Activated CD4-positive, alpha-beta T cell treated with anti-CD3 and anti-CD28 coated beads for 36 hours (primary cell): ENCODE data around the gene HOXB9. TPM values are rescaled to one million over a fixed set of nuclear protein-coding genes. Genes with fewer than 3 reads are reported as not detected.

Experiments
- ATAC-seq: fragments of 200-7000 bp; cut with Tn5 transposase; one replicate; pipeline ENCODE4 v1.10.0; 2021; ENCODE audit warnings: mild to moderate bottlenecking, moderate library complexity
- CTCF ChIA-PET: fragments of 350-600 bp; sonication (Branson Sonifier 250); formaldehyde crosslinking; loops from one replicate; lab custom pipeline; 2021; ENCODE audit warnings: antibody characterized with exemption; lab: Charles Lee
- POLR2A ChIA-PET: fragments of 350-600 bp; sonication (Branson Sonifier 250); formaldehyde crosslinking; loops from one replicate; lab custom pipeline; 2021; ENCODE audit warnings: antibody characterized with exemption, inconsistent platforms; lab: Charles Lee
- DNase-seq: peaks from one replicate; pipeline ENCODE4 v3.0.0-alpha.2; 2020
- H3K27ac Mint-ChIP-seq: one replicate; pipeline ENCODE4 v1.8.0; 2021; ENCODE audit warnings: mixed read lengths
- H3K27me3 Mint-ChIP-seq: one replicate; pipeline ENCODE4 v1.8.0; 2021; ENCODE audit warnings: mixed read lengths
- H3K36me3 Mint-ChIP-seq: one replicate; pipeline ENCODE4 v1.8.0; 2021; ENCODE audit warnings: low read depth, mixed read lengths
- H3K4me1 Mint-ChIP-seq: one replicate; pipeline ENCODE4 v1.8.0; 2021; ENCODE audit warnings: mixed read lengths
- H3K4me3 Mint-ChIP-seq: one replicate; pipeline ENCODE4 v1.8.0; 2021; ENCODE audit warnings: mild to moderate bottlenecking, moderate library complexity, mixed read lengths
- H3K9me3 Mint-ChIP-seq: one replicate; pipeline ENCODE4 v1.8.0; 2021; ENCODE audit warnings: low read depth, mixed read lengths
- intact Hi-C, 2 experiments: fragments of 100-400 bp; cut with DNase I in 1 of 2; cut with micrococcal nuclease in 1 of 2; formaldehyde crosslinking; loops; one replicate each; pipeline versions ENCODE4 v1.14.2 to v1.15.1; 2022 to 2024; cut with DNase I, micrococcal nuclease
- total RNA-seq, 2 experiments: library from RNA; stranded (reverse); gene quantifications; one replicate each; pipeline ENCODE4 v1.2.3, GENCODE V29; 2021

HOXB9 gene
- total RNA-seq, 2 experiments from 2014 or later = 1.9 to 2.5 TPM

DNA sequence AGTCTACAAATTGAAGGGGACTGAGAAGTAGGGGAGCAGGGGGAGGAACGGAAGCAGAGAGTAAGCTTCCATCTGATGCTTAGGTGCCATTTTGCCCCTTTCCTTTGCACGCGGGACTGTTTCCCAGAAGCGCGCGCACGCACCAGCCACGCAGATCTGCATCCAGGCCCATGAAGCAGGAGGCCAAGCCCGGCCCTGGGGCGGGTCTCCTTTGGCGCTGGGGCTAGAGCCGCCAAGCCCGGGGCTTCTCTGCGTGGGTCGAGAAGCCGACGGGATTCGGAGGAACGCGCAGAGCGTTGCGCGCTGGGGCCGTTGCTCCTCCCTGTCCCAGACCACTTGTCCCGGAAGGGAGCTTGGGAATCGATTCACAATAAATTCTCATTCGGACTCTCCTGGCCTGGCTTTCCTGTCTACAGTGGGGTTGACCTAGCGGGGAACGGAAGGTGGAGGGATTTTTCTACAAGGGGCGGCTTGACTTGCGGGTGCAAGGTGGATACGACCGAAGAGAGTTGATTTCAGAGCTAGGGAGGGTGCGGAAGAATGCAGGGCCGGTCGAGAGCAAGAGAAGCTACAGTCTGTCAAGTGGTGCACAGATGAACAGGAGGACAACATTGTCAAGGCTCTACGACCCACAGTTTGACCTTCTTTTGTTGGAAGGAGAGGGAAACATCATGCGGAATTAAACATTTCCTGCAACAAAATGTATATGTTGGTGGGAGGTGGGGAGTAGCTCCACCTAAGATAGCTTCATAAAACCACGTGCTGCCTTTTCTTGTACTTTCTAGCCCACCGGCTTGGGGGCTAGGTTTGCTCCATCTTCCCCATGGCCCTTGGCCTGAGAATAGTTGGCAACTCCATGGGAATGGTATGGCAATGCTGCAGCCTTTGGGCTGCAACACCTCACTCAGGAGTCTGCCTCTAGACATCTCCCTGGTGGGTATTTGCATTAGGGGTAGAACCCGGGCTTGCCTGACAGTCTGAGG, 4.5 kb downstream of the HOXB9 start:
- POLR2A ChIA-PET = no interaction called here
- Mint-ChIP-seq H3K27ac (no peak overlapping the region), H3K9me3 (no peaks in the 10 kb centered on the region), H3K4me3 (no peak overlapping the region), H3K4me1 (peaks cover 24% of the 10 kb centered on the region), H3K27me3 (peaks cover 74% of the 10 kb centered on the region), H3K36me3 (no peaks in the 10 kb centered on the region)
- intact Hi-C loops = no loop called here
- CTCF ChIA-PET = interaction anchor here (0.6 to 2.0 kb wide), 6 partner anchors 9 to 671 kb away, joined by 3 to 7 read pairs (median 4); partner anchors contain the start of gene HOXB5
- ATAC-seq = no peak
- no peak for DNase-seq

DNA sequence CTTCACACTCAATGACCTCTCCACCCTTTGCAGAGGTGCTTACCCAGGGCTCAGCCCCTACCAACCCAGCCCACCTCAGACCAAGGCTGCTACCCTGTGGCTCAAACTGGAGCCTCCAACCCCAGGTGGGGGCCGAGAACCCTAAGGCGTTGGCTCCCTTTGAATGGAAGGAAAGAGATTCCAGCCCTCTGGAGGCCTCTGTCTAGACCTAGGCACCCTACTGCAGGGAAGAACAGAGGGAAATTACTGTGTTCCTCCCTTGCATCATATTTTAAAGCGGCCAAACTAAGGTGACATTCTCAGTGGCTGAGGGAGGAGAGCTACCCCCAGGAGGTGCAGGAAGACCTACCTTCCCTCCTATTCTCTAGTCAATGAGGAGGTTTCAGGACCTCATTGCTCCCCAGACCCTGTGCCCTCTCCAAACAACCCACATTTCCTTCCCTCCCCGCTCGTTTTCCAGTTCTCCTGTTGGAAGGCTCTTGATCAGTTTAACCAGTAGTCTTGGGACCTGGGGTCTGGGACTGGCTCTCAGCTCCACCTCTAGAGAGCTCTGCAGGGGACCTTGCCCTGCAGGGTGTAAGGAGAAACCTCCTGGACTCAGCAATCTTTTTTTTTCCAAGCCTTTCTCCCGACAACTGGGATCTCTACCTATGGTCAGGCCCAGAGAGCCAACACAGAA, 5.6 kb downstream of the HOXB9 start:
- ATAC-seq (no peak), DNase-seq (no peak)
- POLR2A ChIA-PET = no interaction called here
- Mint-ChIP-seq H3K27ac (no peak overlapping the region), H3K4me1 (peaks cover 21% of the 10 kb centered on the region), H3K9me3 (no peaks in the 10 kb centered on the region), H3K27me3 (peaks cover 79% of the 10 kb centered on the region), H3K4me3 (no peak overlapping the region), H3K36me3 (no peaks in the 10 kb centered on the region)
- intact Hi-C loops = no loop called here
- CTCF ChIA-PET = interaction anchor here (0.5 to 2.0 kb wide), 4 partner anchors 12 to 529 kb away, joined by 3 to 7 read pairs (median 4); partner anchors contain the start of gene HOXB5

DNA sequence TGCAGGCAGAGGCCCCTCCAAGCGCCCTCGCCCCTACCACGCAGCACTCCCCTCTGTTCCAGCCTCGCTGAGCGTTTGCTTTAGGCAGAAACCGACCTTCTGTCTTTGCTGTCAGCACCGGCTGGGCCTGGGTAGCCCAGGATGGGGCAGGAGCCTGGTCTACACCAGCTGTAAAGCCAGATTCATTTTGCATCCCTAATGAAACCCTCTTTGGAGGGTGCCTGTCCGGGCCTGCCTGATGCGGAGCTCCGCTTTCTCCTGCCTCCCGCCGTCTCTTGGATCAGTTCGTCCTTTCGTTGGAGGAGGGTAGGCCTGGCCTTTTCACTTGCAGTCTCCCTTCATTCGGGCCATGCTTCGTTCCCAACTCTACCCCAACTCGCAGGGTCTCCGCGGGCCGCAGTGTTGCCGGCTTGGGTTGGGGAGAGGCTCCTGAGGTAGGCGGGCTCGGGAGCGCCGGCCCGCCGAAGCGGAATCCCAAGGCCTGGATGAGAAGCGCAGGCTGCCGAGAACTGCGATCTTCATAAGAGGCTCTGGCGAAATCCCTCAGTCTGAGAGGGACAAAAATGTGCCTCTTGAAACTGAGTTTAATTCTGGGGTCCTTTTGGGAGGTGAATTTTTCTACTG, 6.2 kb downstream of the HOXB9 start:
- H3K4me3 Mint-ChIP-seq = no peak overlapping the region
- peaks cover 22% of the 10 kb centered on the region for H3K4me1 Mint-ChIP-seq
- ChIA-PET POLR2A (no interaction called here), CTCF (interaction anchor here (0.5 to 2.6 kb wide), 4 partner anchors 12 to 467 kb away, joined by 3 to 9 read pairs (median 3); no protein-coding TSS in a partner anchor)
- intact Hi-C loops = loop anchor here (2.0 to 10.0 kb wide), 5 partner anchors 132 to 593 kb away; no protein-coding TSS in a partner anchor
- H3K36me3 Mint-ChIP-seq = no peaks in the 10 kb centered on the region
- peaks cover 82% of the 10 kb centered on the region for H3K27me3 Mint-ChIP-seq
- H3K27ac Mint-ChIP-seq = no peak overlapping the region
- DNase-seq = no peak
- no peak for ATAC-seq
- H3K9me3 Mint-ChIP-seq = no peaks in the 10 kb centered on the region

DNA sequence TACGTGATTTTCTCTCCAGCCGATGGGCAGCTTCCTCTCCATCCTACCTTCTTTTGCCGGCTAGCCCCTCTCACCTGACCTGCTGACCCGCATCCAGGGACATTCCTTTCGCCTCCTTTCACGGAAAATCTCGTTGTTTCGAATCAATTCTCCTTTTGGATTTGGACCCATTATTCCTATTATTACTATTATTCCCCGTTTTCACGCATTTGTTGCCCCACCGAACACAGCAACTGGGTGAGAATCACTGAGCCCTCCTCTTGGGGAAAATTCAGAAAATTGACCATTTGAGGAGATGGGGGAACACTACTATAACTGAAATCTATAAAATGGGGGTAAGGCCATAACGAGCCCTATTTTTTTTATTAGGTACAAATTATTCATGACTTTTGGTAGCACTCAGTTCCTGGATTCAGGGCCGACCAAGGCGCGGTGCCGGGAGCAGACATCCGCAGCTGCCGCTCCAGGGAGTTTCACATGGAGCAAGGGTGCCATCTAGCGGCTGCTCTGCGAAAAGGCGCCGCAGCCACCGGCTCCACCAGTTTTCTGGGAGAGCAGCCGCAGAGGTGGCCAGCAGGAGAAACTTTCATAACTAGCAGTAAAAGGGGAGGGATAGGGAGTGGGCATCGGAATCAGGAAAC, 7.8 kb downstream of the HOXB9 start:
- POLR2A ChIA-PET = interaction anchor here (0.8 kb wide), 1 partner anchor 592 kb away, joined by 3 read pairs; no protein-coding TSS in a partner anchor
- CTCF ChIA-PET = interaction anchor here (0.6 to 2.6 kb wide), 31 partner anchors 9 to 723 kb away, joined by 3 to 16 read pairs (median 4); partner anchors contain the start of genes HOXB3 and HOXB5

DNA sequence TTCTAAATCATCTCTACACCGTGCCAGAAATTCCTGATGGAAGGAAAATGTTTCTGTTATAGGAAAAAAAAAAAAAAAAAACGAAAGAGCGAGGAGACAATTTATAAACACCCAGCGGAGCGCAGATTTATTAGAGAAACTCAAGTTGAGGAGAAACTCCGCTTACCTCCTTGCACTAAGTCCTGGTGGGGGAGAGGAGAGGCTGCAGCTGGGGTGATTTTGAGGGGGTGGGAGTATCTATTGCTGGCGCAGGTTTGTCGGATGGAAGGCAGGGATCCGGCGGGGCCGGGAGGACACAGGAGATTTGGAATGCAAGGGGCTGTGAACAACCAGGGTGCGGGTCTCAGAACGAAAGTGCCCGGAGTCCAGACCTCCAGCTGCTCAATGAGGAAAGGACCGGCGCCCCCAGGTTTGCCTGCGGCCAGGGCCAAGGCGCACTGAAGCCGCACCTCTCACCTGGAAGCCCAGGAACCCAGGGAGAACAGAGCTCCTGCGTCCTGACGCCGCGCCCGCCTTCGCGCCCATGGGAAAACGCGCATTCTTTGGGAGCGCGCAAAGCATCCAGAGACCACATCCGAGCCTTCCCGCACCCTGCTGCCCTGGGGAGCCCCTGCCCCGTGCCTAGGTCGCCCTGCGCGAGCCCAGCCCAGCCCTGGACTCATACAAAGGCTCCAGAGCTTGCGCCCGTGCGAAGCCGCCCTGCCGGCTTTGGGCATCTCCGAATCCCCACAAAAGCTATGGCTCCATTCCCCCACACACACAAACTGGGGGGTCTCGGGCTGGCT, 8.5 kb downstream of the HOXB9 start:
- H3K4me1 Mint-ChIP-seq = peaks cover 39% of the 10 kb centered on the region
- no peaks in the 10 kb centered on the region for H3K9me3 Mint-ChIP-seq
- no peak overlapping the region for H3K4me3 Mint-ChIP-seq
- intact Hi-C loops = loop anchor here (1.0 to 10.0 kb wide), 6 partner anchors 135 to 592 kb away; no protein-coding TSS in a partner anchor
- ChIA-PET POLR2A (interaction anchor here (0.8 kb wide), 1 partner anchor 591 kb away, joined by 3 read pairs; no protein-coding TSS in a partner anchor), CTCF (interaction anchor here (0.6 to 2.6 kb wide), 25 partner anchors 8 to 591 kb away, joined by 3 to 16 read pairs (median 4); partner anchors contain the start of genes HOXB3 and HOXB5)
- H3K27ac Mint-ChIP-seq = no peak overlapping the region
- no peak for DNase-seq
- peaks cover 79% of the 10 kb centered on the region for H3K27me3 Mint-ChIP-seq
- no peaks in the 10 kb centered on the region for H3K36me3 Mint-ChIP-seq
- no peak for ATAC-seq

More for the DNA sequence above, 7.8 kb downstream of the HOXB9 start:
- H3K9me3 Mint-ChIP-seq = no peaks in the 10 kb centered on the region
- H3K4me1 Mint-ChIP-seq = peaks cover 36% of the 10 kb centered on the region
- ATAC-seq (peak; percentile 69), DNase-seq (peak; percentile 91)
- peaks cover 82% of the 10 kb centered on the region for H3K27me3 Mint-ChIP-seq
- no peaks in the 10 kb centered on the region for H3K36me3 Mint-ChIP-seq
- intact Hi-C loops = loop anchor here (1.0 to 10.0 kb wide), 6 partner anchors 134 to 593 kb away; no protein-coding TSS in a partner anchor
- no peak overlapping the region for H3K27ac Mint-ChIP-seq
- no peak overlapping the region for H3K4me3 Mint-ChIP-seq

DNA sequence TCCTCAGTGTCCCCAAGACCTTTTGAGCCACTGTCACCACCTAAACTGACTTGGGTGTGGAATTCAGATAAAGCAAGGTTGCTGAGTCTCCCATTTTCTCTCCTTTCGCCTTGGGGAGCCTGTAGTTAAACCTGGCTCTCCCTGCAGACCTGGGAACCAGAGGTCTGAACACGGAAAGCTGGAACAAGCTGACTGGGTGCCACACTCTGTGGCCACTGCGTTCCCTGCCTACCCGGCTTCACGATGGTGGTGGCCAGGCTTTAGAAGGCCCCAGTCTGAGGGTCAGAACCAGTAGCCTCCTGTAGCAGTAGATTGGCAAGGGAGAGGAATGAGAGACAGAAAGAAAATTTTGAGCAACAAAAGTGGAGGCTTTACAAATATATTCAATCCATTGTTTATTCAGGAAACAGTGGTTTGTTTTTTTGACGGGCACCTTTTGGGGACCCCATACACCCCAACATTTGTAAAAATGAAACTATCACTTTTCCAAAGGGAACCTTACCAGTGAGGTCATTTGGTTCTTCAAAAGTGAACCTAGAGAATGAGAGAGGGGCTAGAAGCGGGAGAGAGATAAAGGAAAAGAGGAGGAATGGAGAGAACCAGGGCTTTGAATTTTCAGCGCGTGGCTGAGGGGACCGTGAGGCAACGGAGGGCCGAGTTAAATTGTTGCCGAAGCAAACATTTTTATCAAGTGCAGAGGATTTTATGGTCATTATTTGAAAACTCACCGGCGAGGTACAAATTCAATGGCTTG, 9.3 kb downstream of the HOXB9 start:
- intact Hi-C loops = loop anchor here (5.0 to 10.0 kb wide), 3 partner anchors 135 to 485 kb away; no protein-coding TSS in a partner anchor
- H3K27ac Mint-ChIP-seq = no peak overlapping the region
- ChIA-PET POLR2A (interaction anchor here (0.6 kb wide), 1 partner anchor 197 kb away, joined by 3 read pairs; no protein-coding TSS in a partner anchor), CTCF (interaction anchor here (0.7 to 2.6 kb wide), 14 partner anchors 8 to 270 kb away, joined by 3 to 16 read pairs (median 7); partner anchors contain the start of genes HOXB3, HOXB5 and HOXB9)
- H3K4me1 Mint-ChIP-seq = peaks cover 44% of the 10 kb centered on the region
- ATAC-seq (no peak), DNase-seq (no peak)
- peaks cover 77% of the 10 kb centered on the region for H3K27me3 Mint-ChIP-seq
- no peaks in the 10 kb centered on the region for H3K36me3 Mint-ChIP-seq
- no peaks in the 10 kb centered on the region for H3K9me3 Mint-ChIP-seq
- H3K4me3 Mint-ChIP-seq = no peak overlapping the region

DNA sequence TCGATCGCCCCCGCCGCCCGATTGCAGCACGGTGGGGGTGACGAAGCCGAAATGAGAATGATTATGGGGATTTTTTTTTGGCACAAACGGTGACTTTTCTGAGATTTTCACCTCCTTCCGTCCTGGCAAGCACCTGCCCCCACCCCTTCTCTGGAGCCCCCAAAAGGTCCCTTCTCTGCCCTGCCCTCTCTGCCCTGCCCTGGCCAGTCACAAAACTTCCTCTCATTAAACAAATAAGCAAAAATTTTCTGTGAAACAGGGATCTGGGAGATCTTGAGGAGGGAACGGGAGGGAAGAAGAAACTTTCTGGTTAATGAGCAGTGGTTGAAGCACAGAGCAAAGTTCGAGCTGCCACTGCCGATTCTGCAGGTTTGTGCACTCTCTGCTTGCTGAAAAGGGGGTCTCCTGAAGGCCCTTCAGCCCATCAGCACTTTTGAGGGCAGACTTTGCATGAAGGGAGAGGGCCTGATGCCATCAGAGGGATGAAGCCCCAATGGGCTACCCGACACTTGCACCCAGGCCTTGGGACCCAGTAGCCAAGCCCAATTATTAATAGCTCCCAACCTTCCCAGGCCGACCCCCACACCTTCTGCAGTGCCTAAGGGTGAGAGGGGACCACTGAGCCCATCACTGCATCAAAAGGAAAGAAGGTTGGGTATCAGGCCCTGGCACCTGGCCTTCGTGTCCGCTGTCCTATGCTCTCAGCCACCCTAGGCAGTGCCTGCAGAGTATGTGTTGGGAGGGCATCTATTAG, 10.0 kb downstream of the HOXB9 start:
- H3K27me3 Mint-ChIP-seq = peaks cover 78% of the 10 kb centered on the region
- intact Hi-C loops = loop anchor here (2.0 to 10.0 kb wide), 4 partner anchors 101 to 484 kb away; no protein-coding TSS in a partner anchor
- ChIA-PET CTCF (interaction anchor here (0.7 to 2.6 kb wide), 11 partner anchors 9 to 585 kb away, joined by 3 to 11 read pairs (median 3); partner anchors contain the start of genes HOXB5 and HOXB9), POLR2A (interaction anchor here (0.6 kb wide), 1 partner anchor 198 kb away, joined by 3 read pairs; no protein-coding TSS in a partner anchor)
- no peak for DNase-seq
- no peak for ATAC-seq
- H3K36me3 Mint-ChIP-seq = no peaks in the 10 kb centered on the region
- H3K9me3 Mint-ChIP-seq = no peaks in the 10 kb centered on the region
- peaks cover 51% of the 10 kb centered on the region for H3K4me1 Mint-ChIP-seq
- no peak overlapping the region for H3K4me3 Mint-ChIP-seq
- no peak overlapping the region for H3K27ac Mint-ChIP-seq

DNA sequence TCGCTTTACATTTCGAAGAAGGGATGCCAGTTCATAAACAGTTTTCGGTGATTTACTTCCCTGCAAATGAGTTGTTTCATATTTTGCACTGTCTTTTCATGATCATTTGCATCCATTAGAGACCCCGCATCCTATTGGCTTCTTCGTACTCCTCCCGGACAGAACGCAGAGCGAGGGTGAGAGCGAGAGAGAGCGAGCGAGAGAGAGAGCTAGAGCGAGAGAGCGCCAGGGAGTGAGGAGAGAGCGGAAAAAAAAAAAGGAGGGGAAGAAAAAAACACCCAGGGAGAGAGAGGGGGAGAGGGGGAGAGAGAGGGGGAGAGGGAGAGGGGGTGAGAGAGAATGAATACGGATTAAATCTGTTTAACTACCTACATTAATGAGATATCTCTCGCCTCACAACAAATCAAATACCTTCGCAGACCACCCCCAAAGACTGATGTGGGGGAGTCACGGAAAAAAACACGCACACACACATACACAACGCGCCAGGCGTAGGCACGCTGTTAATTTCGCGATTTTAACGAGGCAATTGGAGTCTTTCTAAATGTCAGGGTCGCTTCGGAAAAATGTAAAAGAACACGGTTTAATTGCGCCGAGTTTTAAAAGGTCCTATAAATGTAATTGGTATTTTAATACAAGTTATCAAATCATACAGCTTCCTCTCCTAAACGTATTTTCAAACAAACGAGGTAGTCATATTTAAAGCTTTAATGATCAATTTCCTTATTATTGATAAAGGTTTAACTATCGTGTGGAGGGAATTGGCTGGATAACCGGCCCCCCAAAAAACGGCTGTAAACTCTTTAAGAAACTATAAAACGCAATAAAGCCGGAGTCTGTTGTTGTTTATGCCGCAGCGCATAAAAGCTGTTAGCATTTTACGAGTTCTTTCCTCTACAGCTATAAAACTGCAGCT, 10.9 kb downstream of the HOXB9 start, which contains the start of gene HOXB8:
Gene HOXB8 (minus strand): TSS at position 246 of the 916 bp plus-strand sequence. CDS start 588 bp downstream, outside the sequence.
- intact Hi-C loops = loop anchor here (2.0 to 10.0 kb wide), 4 partner anchors 101 to 483 kb away; no protein-coding TSS in a partner anchor
- ATAC-seq = no peak
- no peaks in the 10 kb centered on the region for H3K36me3 Mint-ChIP-seq
- DNase-seq = no peak
- peaks cover 75% of the 10 kb centered on the region for H3K27me3 Mint-ChIP-seq
- H3K4me1 Mint-ChIP-seq = peaks cover 55% of the 10 kb centered on the region
- CTCF ChIA-PET = interaction anchor here (0.7 to 2.6 kb wide), 11 partner anchors 8 to 584 kb away, joined by 3 to 11 read pairs (median 3); partner anchors contain the start of genes HOXB5 and HOXB9
- POLR2A ChIA-PET = no interaction called here
- peak within 1 kb of the TSS; percentile 26 for H3K4me3 Mint-ChIP-seq
- no peak within 1 kb of the TSS for H3K27ac Mint-ChIP-seq
- H3K9me3 Mint-ChIP-seq = no peaks in the 10 kb centered on the region
